ENCODE measurements around the gene EFCAB6. TPM values are rescaled to one million over a fixed set of nuclear protein-coding genes. Genes with fewer than 3 reads are reported as not detected.

EFCAB6 gene
- total and polyA plus RNA-seq, 2 donors (not counting 1 experiment from before 2014, with no cell fraction given), result 0.07 to 0.10 TPM

- no peak overlapping the region for H3K4me3 ChIP-seq (ENCODE audit: control extremely low read depth in 1 of 5, extremely low read depth in 1 of 5, insufficient read depth in 1 of 5, low read depth in 2 of 5, low read length in 4 of 5)
- intact Hi-C loops (cut with micrococcal nuclease), result no loop called here
- no peak overlapping the region for H3K4me2 ChIP-seq (replicated peaks; ENCODE audit: low read depth, low read length, poor library complexity, severe bottlenecking)
- CTCF ChIA-PET, result no interaction called here
- no peak for DNase-seq
- Mint-ChIP-seq H3K4me1 (no peaks in the 10 kb centered on the region), H3K27me3 (no peaks in the 10 kb centered on the region), H3K4me3 (no peak overlapping the region), H3K9me3 (ENCODE audit: insufficient read depth) (no peaks in the 10 kb centered on the region), H3K27ac (no peak overlapping the region)
- peaks cover 0 to 12% (median 0%) of the 10 kb centered on the region in 3 donors for H3K9me3 ChIP-seq (ENCODE audit: control extremely low read depth in 1 of 3, control insufficient read depth in 2 of 3, insufficient read depth in 1 of 3, low read length in 2 of 3)
- no peaks in the 10 kb centered on the region for H3K79me2 ChIP-seq (ENCODE audit: control insufficient read depth, insufficient read depth, low read length)
- no peak overlapping the region for H3K9ac ChIP-seq (ENCODE audit: low read length)
- no peak for ATAC-seq (ENCODE audit: low read depth)
- POLR2A ChIA-PET, result no interaction called here
- no peaks in the 10 kb centered on the region for H3K27me3 ChIP-seq (replicated peaks in 1 of 4; ENCODE audit: control extremely low read depth in 1 of 4, control insufficient read depth in 3 of 4, insufficient read depth in 4 of 4, low read length in 3 of 4)
- TF ChIP-seq CTCF (IDR thresholded peaks at IDR 0.05) (no peak), EZH2 (IDR thresholded peaks at IDR 0.05; ENCODE audit: borderline replicate concordance, insufficient read depth, low read depth, low read length, poor library complexity, severe bottlenecking) (no peak)
- no peak overlapping the region for H2AFZ ChIP-seq (ENCODE audit: insufficient read depth, low read depth, low read length, poor library complexity, severe bottlenecking)
- H4K20me1 ChIP-seq (ENCODE audit: control insufficient read depth, insufficient read depth, low read length, poor library complexity, severe bottlenecking), result no peaks in the 10 kb centered on the region
- H3K27ac ChIP-seq (ENCODE audit: low read length in 2 of 2), result no peak overlapping the region
- 84% methylated on average over 16 of the region's 22 CpGs for WGBS (ENCODE audit: insufficient coverage)
- H3K36me3 ChIP-seq (replicated peaks in 1 of 2; ENCODE audit: control extremely low read depth in 1 of 2, control insufficient read depth in 1 of 2, extremely low read depth in 1 of 2, insufficient read depth in 2 of 2, low read length in 1 of 2), result no peaks in the 10 kb centered on the region
- no peaks in the 10 kb centered on the region for H3K4me1 ChIP-seq (ENCODE audit: control insufficient read depth in 2 of 2, insufficient read depth in 2 of 2, low read length in 2 of 2)
These were observed 311.0 kb downstream of the EFCAB6 start for GRCh38 chr22:43500792-43501785.

- no peaks in the 10 kb centered on the region for H3K27me3 Mint-ChIP-seq
- Histone ChIP-seq H3K4me2 (replicated peaks; ENCODE audit: low read depth, low read length, poor library complexity, severe bottlenecking) (no peak overlapping the region), H3K27ac (ENCODE audit: low read length in 2 of 2) (no peak overlapping the region), H3K9me3 (ENCODE audit: control extremely low read depth in 1 of 3, control insufficient read depth in 2 of 3, insufficient read depth in 1 of 3, low read length in 2 of 3) (peaks cover 0 to 11% (median 0%) of the 10 kb centered on the region in 3 donors), H2AFZ (ENCODE audit: insufficient read depth, low read depth, low read length, poor library complexity, severe bottlenecking) (no peak overlapping the region), H4K20me1 (ENCODE audit: control insufficient read depth, insufficient read depth, low read length, poor library complexity, severe bottlenecking) (no peaks in the 10 kb centered on the region), H3K4me3 (ENCODE audit: control extremely low read depth in 1 of 5, extremely low read depth in 1 of 5, insufficient read depth in 1 of 5, low read depth in 2 of 5, low read length in 4 of 5) (no peak overlapping the region), H3K36me3 (replicated peaks in 1 of 2; ENCODE audit: control extremely low read depth in 1 of 2, control insufficient read depth in 1 of 2, extremely low read depth in 1 of 2, insufficient read depth in 2 of 2, low read length in 1 of 2) (no peaks in the 10 kb centered on the region), H3K79me2 (ENCODE audit: control insufficient read depth, insufficient read depth, low read length) (no peaks in the 10 kb centered on the region), H3K4me1 (ENCODE audit: control insufficient read depth in 2 of 2, insufficient read depth in 2 of 2, low read length in 2 of 2) (no peaks in the 10 kb centered on the region), H3K27me3 (replicated peaks in 1 of 4; ENCODE audit: control extremely low read depth in 1 of 4, control insufficient read depth in 3 of 4, insufficient read depth in 4 of 4, low read length in 3 of 4) (no peaks in the 10 kb centered on the region), H3K9ac (ENCODE audit: low read length) (no peak overlapping the region)
- no peak overlapping the region for H3K4me3 Mint-ChIP-seq
- intact Hi-C loops (cut with micrococcal nuclease), result no loop called here
- no peaks in the 10 kb centered on the region for H3K9me3 Mint-ChIP-seq (ENCODE audit: insufficient read depth)
- 100% methylated on average over 1 of the region's 1 CpG for WGBS (ENCODE audit: insufficient coverage)
- no peak for TF ChIP-seq CTCF (IDR thresholded peaks at IDR 0.05)
- no peak for TF ChIP-seq EZH2 (IDR thresholded peaks at IDR 0.05; ENCODE audit: borderline replicate concordance, insufficient read depth, low read depth, low read length, poor library complexity, severe bottlenecking)
- POLR2A ChIA-PET, result interaction anchor here (0.7 kb wide), 1 partner anchor 99 kb away, joined by 20 read pairs; no protein-coding TSS in a partner anchor
- DNase-seq (no peak), ATAC-seq (ENCODE audit: low read depth) (no peak)
- no peaks in the 10 kb centered on the region for H3K4me1 Mint-ChIP-seq
- no peak overlapping the region for H3K27ac Mint-ChIP-seq
- CTCF ChIA-PET, result no interaction called here
These were observed 313.2 kb downstream of the EFCAB6 start for GRCh38 chr22:43498856-43499253.
